Gastrocnemius medialis (tissue), 4 donors: Measurements from ENCODE around the gene UBASH3B. TPM values are rescaled to one million over a fixed set of nuclear protein-coding genes. Genes with fewer than 3 reads are reported as not detected.

Experiments used
- ATAC-seq, 2 donors: fragments of 150-250 bp; one replicate each; pipeline ENCODE4 v1.9.1; 2016
- DNase-seq, 2 donors: peaks; one replicate each; pipeline ENCODE4 v3.0.0-alpha.2; 2019
- H3K27ac ChIP-seq, 4 donors: fragments of 200-600 bp; sonication (generic); 1 replicate in 1 of 4; 2 replicates in 3 of 4; pipeline ENCODE4 v1.5.1; 2016 to 2018; ENCODE audit warnings: mild to moderate bottlenecking in 2 of 4, moderate library complexity in 1 of 4
- H3K27me3 ChIP-seq, 3 donors: fragments of 200-600 bp; sonication (generic) in 2 of 3; 1 replicate in 1 of 3; 2 replicates in 2 of 3; pipeline versions ENCODE4 v1.5.1 to v1.6.0; 2016 to 2019; ENCODE audit warnings: mild to moderate bottlenecking in 1 of 3, moderate library complexity in 1 of 3
- H3K36me3 ChIP-seq, 2 donors: fragments of 200-600 bp; sonication (generic) in 1 of 2; one replicate each; pipeline ENCODE4 v1.5.1; 2017 to 2018
- H3K4me1 ChIP-seq, 2 donors: fragments of 200-600 bp; sonication (generic) in 1 of 2; one replicate each; pipeline ENCODE4 v1.5.1; 2016 to 2017; ENCODE audit warnings: mild to moderate bottlenecking in 2 of 2
- H3K4me3 ChIP-seq, 4 donors: fragments of 200-600 bp; sonication (generic) in 3 of 4; 1 replicate in 1 of 4; 2 replicates in 3 of 4; pipeline ENCODE4 v1.5.1; 2016 to 2019; ENCODE audit warnings: mild to moderate bottlenecking in 2 of 4
- H3K9me3 ChIP-seq, 3 donors: fragments of 200-600 bp; sonication (generic) in 2 of 3; 1 replicate in 1 of 3; 2 replicates in 2 of 3; pipeline ENCODE4 v1.5.1; 2016 to 2019
- CTCF ChIP-seq, 5 experiments: fragments of 450-650 bp in 3 of 5; fragments of 200-600 bp in 2 of 5; sonication (generic) in 2 of 5; IDR thresholded peaks in 4 of 5; conservative IDR thresholded peaks in 1 of 5; 1 replicate in 4 of 5; 2 replicates in 1 of 5; pipeline ENCODE4 v1.5.1; 2016 to 2019; ENCODE audit warnings: antibody characterized with exemption in 5 of 5, mild to moderate bottlenecking in 3 of 5, moderate library complexity in 3 of 5
- POLR2A ChIP-seq, 2 donors: fragments of 450-650 bp; IDR thresholded peaks; one replicate each; pipeline ENCODE4 v1.6.1; 2017; ENCODE audit warnings: antibody characterized with exemption in 2 of 2, mild to moderate bottlenecking in 2 of 2, moderate library complexity in 2 of 2
- in situ Hi-C, 4 donors: fragments of 200-750 bp; cut with MboI; loops; one replicate each; pipeline versions ENCODE4 v1.15.0 to v1.8.0; 2017; ENCODE audit warnings: low sequenced_read_pairs in 4 of 4
- intact Hi-C: fragments of 100-400 bp; cut with DNase I; formaldehyde crosslinking; loops from one replicate; pipeline ENCODE4 v1.15.1; 2023; ENCODE audit warnings: low total_unique reads
- total RNA-seq, 4 donors: library from RNA; depleted of rRNA; stranded (reverse); fragments of >200 nt; gene quantifications; one replicate each; pipeline versions ENCODE4 v1.1.0 to v1.2.3, GENCODE V29; 2016

Gene UBASH3B
- total RNA-seq, 4 donors from 2014 or later: 0.32 to 2.9 (median 0.87) TPM

GRCh38 chr11:122756417-122756816 is 100.9 kb downstream of the UBASH3B start:
- H3K27me3 ChIP-seq: no peaks in the 10 kb centered on the region
- H3K27ac ChIP-seq: no peak overlapping the region
- no peak for TF ChIP-seq CTCF (IDR thresholded peaks at IDR 0.05 in 4 of 5, conservative IDR thresholded peaks at IDR 0.05 in 1 of 5)
- no peak for TF ChIP-seq POLR2A (IDR thresholded peaks at IDR 0.05)
- intact Hi-C loops (no loop called here), in situ Hi-C loops (loop anchor here in 1 of 4 donors (25.0 kb wide), 1 partner anchor 119 kb away; no protein-coding TSS in a partner anchor)
- H3K9me3 ChIP-seq: no peaks in the 10 kb centered on the region
- DNase-seq: peak; percentile 15 to 38
- peak in 1 of 2 donors; percentile 33 for ATAC-seq
- no peaks in the 10 kb centered on the region for H3K36me3 ChIP-seq
- no peak overlapping the region for H3K4me3 ChIP-seq
- H3K4me1 ChIP-seq: no peaks in the 10 kb centered on the region

DNA sequence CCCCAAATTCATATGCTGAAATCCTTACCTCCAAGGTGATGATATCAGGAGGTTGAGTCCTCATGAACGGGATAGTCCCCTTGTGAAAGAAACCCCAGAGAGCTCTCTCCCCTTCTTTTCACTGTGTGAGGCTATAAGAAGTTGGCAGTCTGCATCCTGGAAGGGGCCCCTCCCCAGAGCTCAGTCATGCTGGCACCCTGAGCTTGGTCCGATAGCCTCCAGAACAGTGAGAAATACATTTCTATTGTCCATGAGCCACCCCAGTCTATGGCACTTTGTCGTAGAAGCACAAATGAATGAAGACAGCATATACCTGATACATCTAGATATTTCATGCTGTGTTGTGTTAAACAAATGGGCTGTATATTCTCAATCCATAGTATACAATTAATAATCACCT is 101.7 kb downstream of the UBASH3B start:
- no peaks in the 10 kb centered on the region for H3K27me3 ChIP-seq
- in situ Hi-C loops: loop anchor here in 1 of 4 donors (25.0 kb wide), 1 partner anchor 120 kb away; no protein-coding TSS in a partner anchor
- TF ChIP-seq POLR2A (IDR thresholded peaks at IDR 0.05): no peak
- no peak overlapping the region for H3K4me3 ChIP-seq
- ATAC-seq (no peak), DNase-seq (no peak)
- H3K4me1 ChIP-seq: no peaks in the 10 kb centered on the region
- no peaks in the 10 kb centered on the region for H3K9me3 ChIP-seq
- intact Hi-C loops: no loop called here
- no peaks in the 10 kb centered on the region for H3K36me3 ChIP-seq
- no peak overlapping the region for H3K27ac ChIP-seq

GRCh38 chr11:122758339-122758738 is 102.8 kb downstream of the UBASH3B start:
- Histone ChIP-seq H3K36me3 (no peaks in the 10 kb centered on the region), H3K4me1 (no peaks in the 10 kb centered on the region), H3K27me3 (no peaks in the 10 kb centered on the region), H3K27ac (no peak overlapping the region), H3K9me3 (no peaks in the 10 kb centered on the region), H3K4me3 (no peak overlapping the region)
- ATAC-seq (no peak), DNase-seq (no peak)
- in situ Hi-C loops: loop anchor here in 1 of 4 donors (25.0 kb wide), 1 partner anchor 121 kb away; no protein-coding TSS in a partner anchor
- TF ChIP-seq POLR2A (IDR thresholded peaks at IDR 0.05) (no peak), CTCF (IDR thresholded peaks at IDR 0.05 in 4 of 5, conservative IDR thresholded peaks at IDR 0.05 in 1 of 5) (no peak)
- intact Hi-C loops: no loop called here

GRCh38 chr11:122758974-122759373 is 103.5 kb downstream of the UBASH3B start:
- no peaks in the 10 kb centered on the region for H3K27me3 ChIP-seq
- H3K9me3 ChIP-seq: no peaks in the 10 kb centered on the region
- no peak overlapping the region for H3K4me3 ChIP-seq
- TF ChIP-seq CTCF (IDR thresholded peaks at IDR 0.05 in 4 of 5, conservative IDR thresholded peaks at IDR 0.05 in 1 of 5): no peak
- no peaks in the 10 kb centered on the region for H3K4me1 ChIP-seq
- in situ Hi-C loops (loop anchor here in 1 of 4 donors (25.0 kb wide), 1 partner anchor 122 kb away; no protein-coding TSS in a partner anchor), intact Hi-C loops (no loop called here)
- no peak overlapping the region for H3K27ac ChIP-seq
- H3K36me3 ChIP-seq: no peaks in the 10 kb centered on the region
- no peak for DNase-seq
- no peak for ATAC-seq

GRCh38 chr11:122763108-122763507 is 107.6 kb downstream of the UBASH3B start:
- intact Hi-C loops (no loop called here), in situ Hi-C loops (loop anchor here in 1 of 4 donors (25.0 kb wide), 1 partner anchor 126 kb away; no protein-coding TSS in a partner anchor)
- TF ChIP-seq POLR2A (IDR thresholded peaks at IDR 0.05): no peak
- no peak for TF ChIP-seq CTCF (IDR thresholded peaks at IDR 0.05 in 4 of 5, conservative IDR thresholded peaks at IDR 0.05 in 1 of 5)
- Histone ChIP-seq H3K27me3 (no peaks in the 10 kb centered on the region), H3K9me3 (no peaks in the 10 kb centered on the region), H3K4me3 (no peak overlapping the region), H3K27ac (no peak overlapping the region), H3K4me1 (no peaks in the 10 kb centered on the region), H3K36me3 (no peaks in the 10 kb centered on the region)
- DNase-seq (no peak), ATAC-seq (no peak)
